ENCODE results near the gene MGAT5.
A peak's percentile ranks its signal among the peaks of the same experiment; 100 is the strongest.

MGAT5 gene

GRCh38 chr2:134306521-134306920 is 52.6 kb downstream of the MGAT5 start:
- DNase-seq: no peak

- DNase-seq: no peak
Measured at GRCh38 chr2:134307334-134307733, 53.5 kb downstream of the MGAT5 start.

- DNase-seq: no peak
Measured at GRCh38 chr2:134308474-134309385, 54.9 kb downstream of the MGAT5 start.

GRCh38 chr2:134310107-134311079 is 56.5 kb downstream of the MGAT5 start:
- DNase-seq: no peak

- DNase-seq: no peak
Measured at GRCh38 chr2:134312482-134312881, 58.6 kb downstream of the MGAT5 start.

GRCh38 chr2:134314202-134314601 is 60.3 kb downstream of the MGAT5 start:
- DNase-seq: no peak

GRCh38 chr2:134314681-134315368 is 61.0 kb downstream of the MGAT5 start:
- no peak for DNase-seq

- DNase-seq: no peak
Measured at GRCh38 chr2:134315471-134315870, 61.6 kb downstream of the MGAT5 start.

GRCh38 chr2:134319596-134320254 is 65.9 kb downstream of the MGAT5 start:
- no peak for DNase-seq

GRCh38 chr2:134320930-134321329 is 67.1 kb downstream of the MGAT5 start:
- DNase-seq: peak; percentile 41

- DNase-seq: no peak
Measured at GRCh38 chr2:134323777-134324176, 69.9 kb downstream of the MGAT5 start.

- DNase-seq: no peak
Measured at GRCh38 chr2:134324430-134324829, 70.6 kb downstream of the MGAT5 start.

- DNase-seq: peak; percentile 64
Measured at GRCh38 chr2:134324947-134325346, 71.1 kb downstream of the MGAT5 start.

GRCh38 chr2:134325696-134326095 is 71.8 kb downstream of the MGAT5 start:
- no peak for DNase-seq

- DNase-seq: no peak
Measured at GRCh38 chr2:134327367-134327766, 73.5 kb downstream of the MGAT5 start.

GRCh38 chr2:134331081-134331480 is 77.2 kb downstream of the MGAT5 start:
- DNase-seq: no peak

- DNase-seq: no peak
Measured at GRCh38 chr2:134333646-134334189, 79.8 kb downstream of the MGAT5 start.

- DNase-seq: no peak
Measured at GRCh38 chr2:134334542-134335353, 80.9 kb downstream of the MGAT5 start.

GRCh38 chr2:134335601-134336000 is 81.7 kb downstream of the MGAT5 start:
- DNase-seq: no peak

- DNase-seq: no peak
Measured at GRCh38 chr2:134336352-134336751, 82.5 kb downstream of the MGAT5 start.

- DNase-seq: no peak
Measured at GRCh38 chr2:134336921-134337320, 83.0 kb downstream of the MGAT5 start.
